Measurements from ENCODE around the gene INPP5F.
"Not testable (repeated sequence)": the region's sequence is repeated elsewhere in the genome, so short reads cannot be mapped to it uniquely, and the experiment has no call there.

Gene INPP5F

DNA sequence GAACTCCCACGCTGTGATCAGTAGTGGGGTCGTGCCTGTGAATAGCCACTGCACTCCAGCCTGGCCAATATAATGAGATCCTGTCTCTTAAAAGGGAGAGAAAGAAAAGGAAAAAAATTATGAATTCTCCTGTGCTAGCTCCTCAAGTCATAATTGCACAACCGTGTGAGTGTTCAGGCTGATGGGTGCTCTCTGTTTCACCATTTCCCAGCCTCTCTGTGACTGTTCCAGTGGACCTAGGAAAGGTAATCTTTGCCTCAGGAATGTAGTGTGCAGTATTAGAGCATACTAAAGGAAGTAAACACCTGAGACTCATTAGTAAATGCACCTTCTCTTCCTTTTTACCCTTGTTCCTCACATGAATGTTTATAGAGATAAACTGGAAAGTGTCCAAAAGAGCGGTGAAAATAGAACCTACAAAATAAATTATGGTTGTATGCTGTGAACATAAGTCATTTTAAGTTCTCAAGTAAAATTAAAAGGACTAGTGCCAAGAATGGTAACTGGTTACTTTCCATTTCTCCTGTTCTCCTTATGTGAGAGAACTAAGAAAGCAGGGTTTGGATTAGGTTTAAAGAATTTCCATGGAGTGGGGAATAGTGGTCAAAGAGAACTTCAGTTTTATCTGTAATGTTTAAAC lies 42.7 kb downstream of the INPP5F start:
- Mint-ChIP-seq H3K27ac (no peak overlapping the region), H3K4me1 (ENCODE audit: low read depth) (no peaks in the 10 kb centered on the region), H3K36me3 (ENCODE audit: low read depth) (no peaks in the 10 kb centered on the region), H3K4me3 (no peak overlapping the region), H3K27me3 (ENCODE audit: low read depth) (no peaks in the 10 kb centered on the region), H3K9me3 (no peaks in the 10 kb centered on the region)

DNA sequence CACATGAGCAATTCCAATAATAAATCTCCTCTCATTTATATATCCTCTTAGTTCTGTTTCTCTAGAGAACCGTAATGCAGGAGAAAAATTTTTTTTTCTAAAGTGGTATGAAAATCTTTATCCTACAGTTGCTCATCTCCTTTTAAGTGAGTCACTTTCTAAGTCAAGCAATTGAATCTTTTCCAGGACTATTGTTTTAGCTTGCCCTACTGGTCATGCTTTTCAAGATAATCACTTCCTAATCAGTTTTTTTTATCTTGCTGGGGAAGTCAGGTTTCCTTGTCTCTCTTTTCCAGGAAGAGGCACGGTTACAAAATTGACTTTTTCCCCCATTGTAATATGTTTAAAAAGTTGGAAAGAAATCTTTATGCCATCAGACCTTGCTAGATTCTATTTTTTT lies 44.0 kb downstream of the INPP5F start:
- no peak overlapping the region for H3K27ac Mint-ChIP-seq
- no peaks in the 10 kb centered on the region for H3K36me3 Mint-ChIP-seq (ENCODE audit: low read depth)
- H3K27me3 Mint-ChIP-seq (ENCODE audit: low read depth) = no peaks in the 10 kb centered on the region
- H3K4me3 Mint-ChIP-seq = no peak overlapping the region
- H3K4me1 Mint-ChIP-seq (ENCODE audit: low read depth) = no peaks in the 10 kb centered on the region
- no peaks in the 10 kb centered on the region for H3K9me3 Mint-ChIP-seq

DNA sequence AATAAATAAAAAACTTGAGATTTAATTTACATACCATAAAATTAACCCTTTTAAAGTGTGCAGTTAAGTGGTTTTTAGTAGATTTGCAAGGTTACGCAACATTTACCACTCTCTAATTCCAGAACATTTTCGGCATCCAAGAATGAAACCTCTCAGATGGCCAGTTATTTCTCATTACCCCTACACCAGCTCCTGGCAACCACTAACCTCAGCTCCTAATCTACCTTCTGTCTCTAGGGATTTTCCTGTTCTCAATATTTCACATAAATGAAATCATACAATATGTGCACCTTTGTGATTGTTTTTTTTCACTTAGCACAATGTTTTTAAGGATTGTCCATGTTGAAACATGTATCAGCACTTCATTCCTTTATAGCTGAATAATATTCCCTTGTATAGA lies 45.1 kb downstream of the INPP5F start:
- Mint-ChIP-seq H3K27me3 (ENCODE audit: low read depth) (no peaks in the 10 kb centered on the region), H3K36me3 (ENCODE audit: low read depth) (no peaks in the 10 kb centered on the region), H3K4me3 (no peak overlapping the region), H3K4me1 (ENCODE audit: low read depth) (peaks cover 4% of the 10 kb centered on the region), H3K9me3 (no peaks in the 10 kb centered on the region), H3K27ac (no peak overlapping the region)

DNA sequence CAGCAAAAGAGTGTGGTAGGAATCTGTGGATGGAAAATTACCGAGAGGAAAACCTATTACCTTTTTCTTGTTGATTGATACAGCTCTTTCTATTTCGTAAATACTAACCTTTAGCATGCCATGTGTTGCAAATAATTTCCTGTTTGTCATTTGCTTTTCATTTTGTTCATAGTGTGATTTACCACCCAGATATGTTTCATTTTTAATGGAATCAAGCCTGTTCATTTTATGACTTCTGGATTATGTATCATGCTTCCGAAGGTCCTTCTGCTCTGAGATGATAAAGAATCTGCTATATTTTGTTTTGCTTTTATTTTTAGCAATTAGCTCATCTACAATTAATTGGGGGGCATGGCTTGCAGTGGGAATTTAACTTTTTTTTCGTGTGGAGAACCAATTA lies 46.5 kb downstream of the INPP5F start:
- Mint-ChIP-seq H3K27me3 (ENCODE audit: low read depth) (no peaks in the 10 kb centered on the region), H3K36me3 (ENCODE audit: low read depth) (no peaks in the 10 kb centered on the region), H3K9me3 (no peaks in the 10 kb centered on the region), H3K4me1 (ENCODE audit: low read depth) (peaks cover 4% of the 10 kb centered on the region), H3K4me3 (no peak overlapping the region), H3K27ac (no peak overlapping the region)

DNA sequence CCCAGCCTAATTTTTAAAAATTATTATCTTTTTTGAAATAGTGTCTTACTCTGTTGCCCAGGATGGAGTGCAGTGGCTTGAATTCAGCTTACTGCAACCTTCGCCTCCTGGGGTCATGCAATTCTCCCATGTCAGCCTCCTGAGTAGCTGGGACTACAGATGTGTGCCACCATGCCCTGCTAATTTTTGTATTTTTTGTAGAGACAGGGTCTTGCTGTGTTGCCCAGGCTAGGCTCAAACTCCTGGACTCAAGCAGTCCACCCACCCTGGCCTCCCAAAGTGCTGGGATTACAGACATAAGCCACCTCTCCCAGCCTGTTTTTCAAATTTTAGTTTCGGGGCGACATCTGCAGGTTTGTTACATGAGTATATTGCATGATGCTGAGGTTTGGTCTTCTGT lies 47.2 kb downstream of the INPP5F start:
- H3K4me1 Mint-ChIP-seq (ENCODE audit: low read depth); H3K27ac Mint-ChIP-seq; H3K27me3 Mint-ChIP-seq (ENCODE audit: low read depth); H3K4me3 Mint-ChIP-seq; H3K9me3 Mint-ChIP-seq; H3K36me3 Mint-ChIP-seq (ENCODE audit: low read depth): not testable (repeated sequence)

DNA sequence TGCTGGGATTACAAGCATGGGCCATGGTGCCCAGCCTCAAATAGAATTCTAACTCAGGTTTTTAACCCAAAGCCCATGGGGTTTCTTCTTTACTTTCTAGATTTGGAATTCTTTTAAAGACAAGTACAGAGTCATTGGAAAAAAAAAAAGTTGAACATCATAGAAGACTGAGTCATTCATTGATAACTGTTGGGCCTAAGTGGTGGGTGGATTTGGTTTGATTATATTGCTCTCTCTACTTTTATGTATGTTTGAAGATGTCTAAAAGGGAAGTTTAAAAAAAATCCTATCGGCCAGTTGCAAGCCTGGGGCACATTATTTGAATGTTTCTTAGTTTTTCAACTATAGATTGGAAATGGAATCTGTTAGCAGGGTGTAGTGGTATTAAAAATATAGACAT lies 49.7 kb downstream of the INPP5F start:
- Mint-ChIP-seq H3K27me3 (ENCODE audit: low read depth) (no peaks in the 10 kb centered on the region), H3K9me3 (no peaks in the 10 kb centered on the region), H3K36me3 (ENCODE audit: low read depth) (no peaks in the 10 kb centered on the region), H3K27ac (no peak overlapping the region), H3K4me1 (ENCODE audit: low read depth) (peaks cover 4% of the 10 kb centered on the region), H3K4me3 (no peak overlapping the region)

DNA sequence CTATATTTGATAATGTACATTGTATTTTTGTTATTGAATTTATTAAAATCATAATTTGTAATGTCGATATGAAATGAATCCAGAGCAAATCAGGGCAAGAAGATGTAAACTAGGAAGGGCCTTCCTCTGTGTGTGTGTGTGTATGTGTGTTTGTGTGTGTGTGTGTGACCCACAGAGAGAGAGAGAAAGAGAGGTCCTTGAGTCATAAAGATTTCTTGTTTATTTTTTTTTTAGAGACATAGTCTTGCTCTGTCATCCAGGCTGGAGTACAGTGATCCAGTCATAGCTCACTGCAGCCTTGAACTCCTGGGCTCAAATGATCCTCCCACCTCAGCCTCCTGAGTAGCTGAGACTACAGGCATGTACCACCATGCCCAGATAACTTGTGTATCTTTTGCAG lies 50.7 kb downstream of the INPP5F start:
- H3K27me3 Mint-ChIP-seq (ENCODE audit: low read depth) = no peaks in the 10 kb centered on the region

DNA sequence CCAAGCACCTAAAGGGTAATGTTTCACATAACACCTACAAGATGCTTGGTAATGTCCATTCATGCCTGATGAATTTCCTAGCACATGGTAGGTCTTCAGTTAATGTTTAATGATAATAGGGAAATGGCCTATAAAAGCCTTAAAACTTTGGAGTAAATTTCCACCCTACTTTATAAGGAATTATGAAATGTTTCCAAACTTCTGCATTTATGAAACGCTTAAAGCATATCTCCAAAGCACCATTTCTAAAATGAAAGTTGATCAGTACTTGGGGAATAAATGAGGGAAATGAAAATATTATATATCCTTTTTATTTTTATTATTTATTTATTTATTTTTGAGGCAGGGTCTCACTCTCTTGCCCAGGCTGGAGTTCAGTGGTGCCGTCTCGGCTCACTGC lies 51.8 kb downstream of the INPP5F start:
- H3K9me3 Mint-ChIP-seq = no peaks in the 10 kb centered on the region
- no peak overlapping the region for H3K27ac Mint-ChIP-seq
- peaks cover 6% of the 10 kb centered on the region for H3K4me1 Mint-ChIP-seq (ENCODE audit: low read depth)
- H3K36me3 Mint-ChIP-seq (ENCODE audit: low read depth) = no peaks in the 10 kb centered on the region
- no peak overlapping the region for H3K4me3 Mint-ChIP-seq
- no peaks in the 10 kb centered on the region for H3K27me3 Mint-ChIP-seq (ENCODE audit: low read depth)

More for the DNA sequence above, 50.7 kb downstream of the INPP5F start:
- Mint-ChIP-seq H3K27ac (no peak overlapping the region), H3K9me3 (no peaks in the 10 kb centered on the region), H3K36me3 (ENCODE audit: low read depth) (no peaks in the 10 kb centered on the region), H3K4me1 (ENCODE audit: low read depth) (peaks cover 6% of the 10 kb centered on the region), H3K4me3 (no peak overlapping the region)

DNA sequence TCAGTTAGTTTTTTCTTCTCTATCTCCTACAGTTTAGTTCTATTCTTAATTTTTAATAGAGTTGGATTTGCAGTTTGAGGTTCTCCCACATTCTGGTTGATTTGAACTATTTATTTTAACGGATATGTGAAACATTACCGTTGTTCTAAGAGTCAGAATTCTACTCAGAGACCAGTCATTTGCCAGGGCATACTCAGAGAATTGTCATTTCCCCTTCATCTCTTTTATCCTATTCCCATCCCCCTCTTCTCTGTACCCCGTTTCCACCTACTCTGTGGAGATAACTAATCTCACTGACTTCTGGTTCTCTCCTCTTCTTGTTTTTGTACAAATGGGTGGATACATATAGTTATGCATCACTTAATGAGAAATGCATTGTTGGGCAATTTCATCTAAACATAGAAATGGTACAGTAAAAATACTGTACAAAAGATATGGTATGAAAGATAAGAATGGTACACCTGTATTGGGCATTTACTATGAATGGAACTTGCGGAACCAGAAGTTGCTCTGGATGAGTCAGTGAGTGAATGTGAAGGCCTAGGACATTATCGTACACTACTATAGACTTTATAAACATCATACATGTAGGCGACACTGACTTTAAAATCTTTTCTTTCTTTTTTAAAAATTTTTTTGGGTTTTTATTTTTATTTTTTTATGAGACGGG lies 53.1 kb downstream of the INPP5F start:
- Mint-ChIP-seq H3K36me3 (ENCODE audit: low read depth) (no peaks in the 10 kb centered on the region), H3K4me3 (no peak overlapping the region), H3K27me3 (ENCODE audit: low read depth) (no peaks in the 10 kb centered on the region), H3K9me3 (no peaks in the 10 kb centered on the region), H3K27ac (no peak overlapping the region), H3K4me1 (ENCODE audit: low read depth) (peaks cover 10% of the 10 kb centered on the region)

DNA sequence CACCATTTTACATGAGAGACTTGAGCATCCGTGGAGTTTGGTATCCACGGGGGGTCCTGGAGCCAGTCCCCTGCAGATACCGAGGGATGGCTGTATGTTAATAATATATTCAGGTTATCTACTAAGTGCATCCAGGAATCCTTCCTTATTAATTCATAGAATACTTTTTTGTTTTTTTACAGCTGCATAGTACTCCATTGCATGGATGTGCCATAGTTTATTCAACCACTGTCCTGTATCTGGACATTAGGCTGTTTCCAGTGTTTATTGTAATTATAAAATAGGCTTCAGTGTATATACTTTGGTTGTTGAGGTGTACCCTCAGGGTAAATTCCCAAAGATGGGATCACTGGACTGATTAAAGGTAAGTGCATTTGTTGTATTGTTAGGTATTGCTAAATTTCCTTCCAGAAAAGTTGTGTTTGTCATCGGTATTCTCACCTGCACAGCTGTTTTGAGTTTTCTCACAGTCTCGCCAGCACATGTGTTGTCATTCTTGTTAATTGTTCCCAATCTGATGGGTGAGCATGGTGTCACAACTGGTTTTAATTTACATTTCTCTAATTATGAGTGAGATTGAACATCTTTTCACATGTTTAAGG lies 55.1 kb downstream of the INPP5F start:
- Mint-ChIP-seq H3K36me3 (ENCODE audit: low read depth) (no peaks in the 10 kb centered on the region), H3K4me3 (no peak overlapping the region), H3K9me3 (no peaks in the 10 kb centered on the region), H3K27ac (no peak overlapping the region), H3K4me1 (ENCODE audit: low read depth) (peaks cover 21% of the 10 kb centered on the region), H3K27me3 (ENCODE audit: low read depth) (no peaks in the 10 kb centered on the region)

DNA sequence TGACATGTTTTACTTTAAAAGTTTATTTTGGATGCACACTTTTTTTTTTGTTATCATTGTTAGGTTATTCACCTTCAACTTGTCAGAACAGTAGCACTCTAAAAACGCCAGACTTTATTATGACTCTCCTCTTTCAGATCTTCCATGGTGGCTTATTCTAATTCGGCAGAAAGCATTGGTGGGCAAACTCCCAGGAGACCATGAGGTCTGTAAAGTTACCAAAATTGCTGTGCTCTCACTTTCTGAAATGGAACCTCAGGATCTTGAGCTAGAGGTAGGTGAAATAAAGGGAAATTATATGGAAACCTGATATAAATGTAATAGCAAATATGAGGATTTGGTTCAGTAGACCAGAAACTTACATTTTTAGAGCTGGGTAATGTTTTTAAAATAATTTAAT lies 55.6 kb downstream of the INPP5F start:
- Mint-ChIP-seq H3K36me3 (ENCODE audit: low read depth) (no peaks in the 10 kb centered on the region), H3K4me1 (ENCODE audit: low read depth) (peaks cover 21% of the 10 kb centered on the region), H3K27ac (no peak overlapping the region), H3K4me3 (no peak overlapping the region), H3K27me3 (ENCODE audit: low read depth) (no peaks in the 10 kb centered on the region), H3K9me3 (no peaks in the 10 kb centered on the region)

DNA sequence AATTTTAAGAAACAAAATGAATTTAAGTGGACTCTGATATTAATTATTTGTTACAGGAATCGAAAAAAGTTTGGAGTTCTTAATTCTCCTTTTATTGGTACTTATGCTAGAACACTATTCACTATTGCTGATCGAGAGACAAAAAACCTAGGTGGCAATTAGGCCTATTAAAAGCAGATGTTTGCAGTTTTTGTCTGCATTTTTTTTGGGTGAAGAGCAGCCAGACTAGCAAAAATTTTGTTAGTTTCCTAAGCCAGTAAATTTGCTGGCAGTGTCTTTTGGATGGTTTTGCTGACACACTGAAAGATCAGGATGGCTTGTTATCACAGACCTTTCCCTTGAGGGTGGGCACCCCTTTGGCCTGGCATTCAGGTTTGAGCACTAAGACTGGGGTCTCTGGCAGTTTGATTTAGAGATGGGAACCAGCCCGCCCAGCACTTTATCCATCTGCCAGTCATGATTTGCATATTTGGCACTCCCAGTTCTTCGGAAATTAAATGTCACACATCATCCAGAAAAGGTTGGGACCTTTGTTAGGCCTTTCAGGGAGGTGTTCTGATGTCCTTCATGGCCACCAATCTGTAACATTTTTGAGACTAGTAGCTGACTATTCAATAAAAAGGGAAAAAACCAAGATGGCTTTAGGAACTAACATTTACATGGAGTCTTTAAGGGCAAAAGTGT lies 57.3 kb downstream of the INPP5F start:
- no peaks in the 10 kb centered on the region for H3K9me3 Mint-ChIP-seq
- no peak overlapping the region for H3K27ac Mint-ChIP-seq
- H3K36me3 Mint-ChIP-seq (ENCODE audit: low read depth) = peaks cover 2% of the 10 kb centered on the region
- H3K27me3 Mint-ChIP-seq (ENCODE audit: low read depth) = no peaks in the 10 kb centered on the region
- H3K4me1 Mint-ChIP-seq (ENCODE audit: low read depth) = peaks cover 23% of the 10 kb centered on the region
- no peak overlapping the region for H3K4me3 Mint-ChIP-seq

DNA sequence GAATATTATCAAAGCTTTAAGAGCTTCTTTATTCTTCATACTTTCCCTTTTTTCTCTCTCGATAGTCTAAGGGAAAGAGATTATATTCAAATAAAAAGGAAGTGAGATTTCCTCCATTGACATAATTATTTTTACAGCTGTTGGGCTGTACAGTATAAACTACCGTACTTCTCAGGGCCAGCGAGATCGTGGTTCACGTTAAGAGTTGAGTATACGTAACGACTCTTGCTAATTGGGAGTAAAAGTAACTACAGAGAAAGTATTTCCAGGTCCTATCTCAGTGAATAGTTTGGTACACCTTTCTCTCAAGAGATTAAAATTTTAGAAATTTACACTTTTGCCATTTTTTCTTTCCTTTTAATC lies 57.8 kb downstream of the INPP5F start:
- no peak overlapping the region for H3K4me3 Mint-ChIP-seq
- H3K4me1 Mint-ChIP-seq (ENCODE audit: low read depth) = peaks cover 23% of the 10 kb centered on the region
- no peaks in the 10 kb centered on the region for H3K9me3 Mint-ChIP-seq
- H3K27ac Mint-ChIP-seq = no peak overlapping the region
- peaks cover 2% of the 10 kb centered on the region for H3K36me3 Mint-ChIP-seq (ENCODE audit: low read depth)
- no peaks in the 10 kb centered on the region for H3K27me3 Mint-ChIP-seq (ENCODE audit: low read depth)

DNA sequence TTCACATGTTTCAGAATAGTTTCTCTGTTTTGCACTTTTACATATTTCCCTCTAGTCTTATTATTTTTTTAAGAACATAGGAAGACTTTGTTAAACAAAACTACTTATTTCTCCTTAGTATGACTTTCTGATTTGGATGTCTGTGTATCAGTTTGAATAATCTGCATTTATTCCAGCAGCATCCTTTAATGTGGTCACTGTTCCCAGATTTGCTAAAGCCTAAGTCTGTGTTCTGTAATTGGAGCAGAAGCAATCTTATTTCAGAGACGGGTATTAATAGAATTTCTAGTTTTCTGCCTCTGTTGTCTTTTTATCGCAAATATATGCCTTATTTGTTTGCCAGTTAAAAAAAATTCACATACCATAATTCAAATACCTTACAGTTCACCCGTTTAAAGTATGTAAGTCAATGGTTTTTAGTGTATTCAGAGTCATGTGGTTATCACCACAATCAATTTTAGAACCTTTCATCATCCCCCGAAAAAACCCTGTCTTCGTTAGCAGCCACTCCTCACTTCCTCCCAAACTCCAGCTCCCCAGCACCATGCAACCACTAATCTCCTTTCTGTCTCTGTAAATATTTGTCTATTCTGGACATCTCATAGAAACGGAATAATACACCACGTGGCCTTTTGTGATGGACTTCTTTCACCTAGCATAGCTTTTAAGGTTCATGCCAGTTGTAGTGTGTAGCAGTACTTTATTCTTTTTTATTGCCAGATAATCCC lies 58.7 kb downstream of the INPP5F start:
- peak overlapping the region; percentile 21 for H3K27ac Mint-ChIP-seq
- no peaks in the 10 kb centered on the region for H3K27me3 Mint-ChIP-seq (ENCODE audit: low read depth)
- H3K4me1 Mint-ChIP-seq (ENCODE audit: low read depth) = peaks cover 23% of the 10 kb centered on the region
- H3K9me3 Mint-ChIP-seq = no peaks in the 10 kb centered on the region
- H3K36me3 Mint-ChIP-seq (ENCODE audit: low read depth) = peaks cover 2% of the 10 kb centered on the region
- H3K4me3 Mint-ChIP-seq = peak overlapping the region; percentile 55
